HG03558 (cell line): Measurements from ENCODE around the gene SLC16A1.
"Not testable (repeated sequence)": the region's sequence is repeated elsewhere in the genome, so short reads cannot be mapped to it uniquely, and the experiment has no call there.

ENCODE experiments used
- ATAC-seq: cut with Tn5 transposase; IDR thresholded peaks from one replicate; pipeline ENCODE4 v1.9.1; 2021; ENCODE audit warnings: moderate number of reproducible peaks; ENCODE audit not compliant: unreplicated experiment; ENCODE audit errors: extremely low read depth

SLC16A1 gene

DNA sequence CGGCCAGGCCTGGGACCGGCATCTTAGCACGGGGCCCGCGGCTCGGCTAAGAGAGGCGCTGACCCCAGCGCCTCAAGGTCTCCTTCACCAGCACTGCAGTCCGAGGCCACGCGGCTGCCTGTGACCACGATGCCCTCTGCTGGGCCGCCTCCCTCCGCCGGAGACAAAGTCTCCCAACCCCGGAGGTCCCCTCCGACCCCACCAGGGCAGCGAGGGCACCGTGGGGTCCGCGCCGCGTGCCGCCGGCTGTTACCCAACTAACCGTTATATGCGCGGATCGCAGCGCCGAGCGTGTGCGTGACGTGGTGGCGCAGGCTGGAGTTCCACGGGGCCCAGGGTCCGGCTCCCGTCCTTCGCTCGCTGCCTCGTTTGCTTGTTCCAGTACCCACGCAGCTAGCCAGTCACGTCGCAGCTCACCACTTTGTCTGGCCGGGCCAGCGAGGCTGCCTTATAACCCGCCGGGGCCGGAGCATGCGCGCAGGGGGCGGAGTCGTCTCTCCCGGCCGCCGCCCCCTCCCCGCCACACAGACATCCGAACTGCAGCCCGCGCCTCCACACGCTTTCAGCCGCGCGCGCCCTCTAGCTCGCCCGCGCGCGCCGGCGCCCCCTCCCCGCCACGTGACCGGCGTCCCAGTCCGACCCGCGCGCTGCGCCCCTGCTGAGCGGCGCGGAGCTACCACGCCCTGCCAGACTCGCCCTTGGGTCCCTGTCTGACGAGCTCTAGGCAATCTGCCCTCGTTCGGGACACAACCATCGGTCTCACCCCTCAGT is at the start of gene SLC16A1:
Gene SLC16A1 (minus strand): TSS at position 424 of the 771 bp plus-strand sequence. CDS start 26,888 bp downstream, outside the sequence.
- ATAC-seq = peak; percentile 32

DNA sequence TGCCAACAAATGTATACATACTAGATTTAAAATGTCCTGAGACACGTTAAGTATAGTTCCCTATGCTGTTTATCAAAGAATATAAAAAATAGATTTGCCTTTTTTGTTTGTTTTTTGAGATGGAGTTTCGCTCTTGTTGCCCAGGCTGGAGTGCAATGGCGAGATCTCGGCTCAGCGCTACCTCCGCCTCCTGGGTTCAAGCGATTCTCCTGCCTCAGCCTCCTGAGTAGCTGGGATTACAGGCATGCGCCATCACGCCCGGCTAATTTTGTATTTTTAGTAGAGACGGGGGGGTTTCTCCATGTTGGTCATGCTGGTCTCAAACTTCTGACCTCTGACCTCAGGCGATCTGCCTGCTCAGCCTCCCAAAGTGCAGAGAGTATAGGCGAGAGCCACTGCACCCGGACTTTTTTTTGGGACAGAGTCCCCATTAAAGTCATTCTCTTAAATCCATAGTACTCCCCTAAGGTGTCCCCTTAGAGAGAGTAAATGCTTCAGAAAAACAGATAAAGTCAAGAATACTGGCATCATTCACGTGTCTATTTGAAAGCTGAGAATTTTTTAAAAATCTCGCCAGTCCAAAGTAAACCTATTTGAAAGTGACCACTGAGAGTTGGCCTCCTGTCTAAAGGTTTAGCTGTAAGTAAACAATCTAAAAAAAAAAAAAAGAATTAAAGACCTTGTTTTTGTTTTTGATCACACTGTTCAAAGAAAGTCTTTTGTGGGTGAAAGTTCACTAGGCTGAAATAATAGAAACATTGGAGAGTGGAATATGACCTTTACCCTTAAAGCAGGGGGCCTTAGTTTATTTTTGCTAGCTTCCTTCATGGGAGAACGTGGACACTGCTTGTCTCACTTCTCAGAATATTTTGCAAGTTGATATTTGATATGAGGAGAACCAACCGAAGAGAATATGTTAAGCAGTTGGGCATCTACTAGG is 48.0 kb upstream of the SLC16A1 start:
- ATAC-seq = no peak

- ATAC-seq = no peak
Observed at GRCh38 chr1:113002297-113002696, 46.3 kb upstream of the SLC16A1 start.

DNA sequence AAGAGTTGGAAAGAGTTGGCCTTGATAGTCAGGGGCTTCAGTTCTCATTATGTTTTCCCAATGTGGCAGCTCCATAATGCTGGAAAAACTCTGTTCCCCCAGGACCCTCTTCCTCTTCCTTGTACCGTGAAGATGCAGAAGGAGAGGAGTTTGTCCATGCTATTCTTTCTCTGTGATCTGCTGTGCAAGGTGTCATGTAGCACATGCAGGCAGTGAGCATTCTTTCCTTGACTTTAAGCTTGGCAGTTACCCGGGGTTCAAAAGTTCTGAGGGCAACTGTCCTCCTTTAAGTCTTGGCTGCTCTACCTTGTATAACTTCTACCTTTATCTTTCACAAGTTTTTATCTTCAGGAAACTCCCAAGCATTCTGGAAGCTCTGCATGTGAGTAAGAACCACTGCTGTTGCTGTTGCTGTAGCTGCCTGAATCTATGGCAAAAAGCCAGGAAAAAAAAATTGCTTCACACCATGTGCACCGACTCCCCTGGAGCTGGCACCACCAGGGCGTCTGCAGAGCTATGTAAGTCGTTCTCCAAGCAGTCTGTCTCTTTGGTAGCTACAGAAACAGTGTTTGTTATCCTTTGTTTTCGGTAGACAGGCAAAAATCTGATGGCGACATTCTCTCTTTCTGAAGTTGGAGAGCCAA is 42.7 kb upstream of the SLC16A1 start:
- no peak for ATAC-seq

GRCh38 chr1:112997781-112998180 is 41.8 kb upstream of the SLC16A1 start:
- no peak for ATAC-seq

- ATAC-seq = no peak
Observed at GRCh38 chr1:112995890-112996289, 39.9 kb upstream of the SLC16A1 start.

DNA sequence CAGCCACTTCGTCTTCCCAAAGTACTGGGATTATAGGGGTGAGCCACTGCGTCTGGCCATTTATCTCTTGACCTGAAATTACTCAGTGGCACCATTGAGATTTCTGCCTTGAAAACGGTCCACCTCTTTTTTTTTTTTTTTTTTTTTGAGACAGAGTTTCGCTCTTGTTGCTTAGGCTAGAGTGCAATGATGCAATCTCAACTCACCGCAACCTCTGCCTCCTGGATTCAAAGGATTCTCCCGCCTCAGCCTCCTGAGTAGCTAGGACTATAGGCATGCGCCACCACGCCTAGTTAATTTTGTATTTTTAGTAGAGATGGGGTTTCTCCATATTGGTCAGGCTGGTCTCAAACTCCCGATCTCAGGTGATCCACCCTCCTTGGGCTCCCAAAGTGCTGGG is 39.0 kb upstream of the SLC16A1 start:
- ATAC-seq = not testable (repeated sequence)

DNA sequence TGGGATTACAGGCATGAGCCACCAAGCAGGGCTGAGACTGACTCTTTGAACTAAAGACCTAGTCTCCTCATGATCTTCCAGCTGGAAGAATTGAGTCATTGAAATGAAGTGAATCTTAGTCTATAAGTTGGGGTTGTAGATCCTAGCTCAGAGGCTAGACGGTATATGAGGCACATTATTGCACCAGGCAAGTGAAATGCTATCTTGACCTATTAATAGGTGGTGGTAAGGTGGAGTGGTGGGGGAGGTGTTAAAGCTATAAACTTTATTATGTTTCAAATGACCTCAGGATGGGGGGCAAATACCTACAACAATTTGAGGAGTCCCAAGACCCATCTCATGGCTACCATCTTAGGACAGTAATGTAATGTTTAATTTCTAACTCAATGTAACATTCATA is 36.8 kb upstream of the SLC16A1 start:
- no peak for ATAC-seq

DNA sequence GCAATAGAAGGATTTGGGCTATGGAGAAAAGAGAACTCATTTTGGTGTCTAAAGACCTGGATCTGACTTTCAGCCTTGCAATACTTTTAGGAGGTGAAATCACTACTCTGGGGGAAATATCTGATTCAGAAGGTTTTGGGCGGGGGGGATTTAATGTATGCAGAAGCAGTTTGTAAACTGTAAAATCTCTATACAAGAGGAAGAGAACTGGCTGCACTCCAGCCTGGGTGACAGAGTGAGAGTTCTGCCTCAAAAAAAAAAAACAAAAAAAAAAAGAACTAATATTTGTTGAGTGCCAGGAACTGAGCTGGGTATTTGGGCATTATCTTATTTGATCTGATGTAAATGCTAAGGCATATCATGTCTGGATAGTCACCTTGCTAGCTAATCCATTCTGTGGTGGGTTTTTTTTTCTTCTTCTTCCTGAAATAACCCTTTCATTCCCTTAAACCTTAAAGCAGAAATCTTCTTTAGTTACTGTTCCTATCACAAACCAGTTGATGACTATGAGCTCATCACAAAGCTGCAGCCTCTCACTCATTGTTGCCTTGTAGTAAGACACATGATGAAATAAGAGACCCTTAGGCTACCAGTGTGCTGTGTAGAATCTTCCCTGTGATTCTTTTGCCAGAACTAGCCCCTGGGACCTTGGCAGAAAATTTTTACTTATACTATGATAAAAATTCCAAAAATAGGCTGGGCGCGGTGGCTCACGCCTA is 35.6 kb upstream of the SLC16A1 start:
- no peak for ATAC-seq

GRCh38 chr1:112990271-112990670 is 34.3 kb upstream of the SLC16A1 start:
- ATAC-seq = no peak

DNA sequence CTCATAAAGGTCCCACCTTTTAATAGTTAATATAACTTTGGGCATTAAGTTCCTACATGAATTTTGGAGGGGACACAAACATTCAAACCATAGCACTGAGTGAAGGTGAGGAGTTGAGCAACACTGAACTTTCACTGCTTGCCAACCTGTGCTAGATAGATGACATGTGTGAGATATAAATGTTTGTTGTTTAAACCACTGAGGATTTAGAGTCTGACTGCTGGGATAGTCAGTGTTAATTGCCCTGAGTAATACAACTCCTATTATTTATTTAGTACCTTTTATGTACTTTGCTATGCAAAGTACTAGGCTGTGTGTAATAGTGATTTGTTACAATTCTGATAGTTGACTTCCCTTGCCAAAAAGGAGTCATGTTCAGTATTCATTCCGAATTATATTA is 32.4 kb upstream of the SLC16A1 start:
- no peak for ATAC-seq

GRCh38 chr1:112985123-112985522 is 29.1 kb upstream of the SLC16A1 start:
- ATAC-seq = peak; percentile 74

DNA sequence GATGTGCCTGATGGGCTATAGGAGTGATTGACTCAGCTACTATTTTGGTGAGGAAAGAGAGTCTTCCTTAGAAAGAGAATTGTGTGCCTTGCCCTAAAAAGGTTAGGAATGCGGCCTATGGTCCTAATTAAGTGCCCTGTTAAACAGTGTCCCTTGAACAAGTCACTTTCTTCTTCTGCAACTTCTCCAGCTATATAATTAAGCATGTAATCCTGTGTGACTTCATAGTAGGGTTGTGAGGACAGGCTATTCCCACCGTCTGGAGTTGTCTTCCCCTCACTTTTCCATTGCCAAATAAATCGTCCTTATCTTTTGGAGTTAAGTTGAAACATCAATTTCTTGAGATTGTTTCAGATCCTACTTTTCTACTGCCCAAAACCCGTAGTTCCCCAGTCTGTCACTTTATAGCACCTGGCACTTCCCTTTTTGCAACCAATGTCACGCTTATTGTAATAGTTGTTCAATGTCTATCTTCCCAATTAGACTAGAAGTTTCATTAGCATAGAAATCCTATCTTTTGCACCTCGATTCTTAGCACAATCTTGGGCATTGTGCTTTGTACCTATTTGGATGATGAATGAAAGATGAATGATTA is 27.6 kb upstream of the SLC16A1 start:
- ATAC-seq = no peak

GRCh38 chr1:112982853-112983536 is 27.0 kb upstream of the SLC16A1 start:
- ATAC-seq = no peak

GRCh38 chr1:112982328-112982727 is 26.3 kb upstream of the SLC16A1 start:
- ATAC-seq = no peak

GRCh38 chr1:112981834-112982233 is 25.8 kb upstream of the SLC16A1 start:
- ATAC-seq = not testable (repeated sequence)

DNA sequence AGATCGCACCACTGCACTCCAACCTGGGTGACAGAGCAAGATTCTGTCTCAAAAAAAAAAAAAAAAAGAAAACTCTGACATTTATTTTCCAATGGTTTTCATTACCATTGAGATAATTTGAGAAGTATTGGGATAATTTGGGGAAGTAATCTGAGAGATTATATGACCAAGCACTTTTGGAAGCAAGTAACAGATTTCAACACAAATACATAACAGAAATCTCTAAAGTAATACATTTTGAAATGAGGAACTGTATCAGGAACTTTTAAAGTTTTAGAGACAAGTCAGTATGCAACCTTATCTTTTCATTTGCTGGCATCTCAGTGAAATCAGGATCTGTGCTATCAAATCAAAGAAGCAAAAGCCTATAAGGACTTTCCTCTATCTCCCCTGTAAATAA is 25.4 kb upstream of the SLC16A1 start:
- no peak for ATAC-seq

- ATAC-seq = no peak
Observed at GRCh38 chr1:112975336-112975735, 19.3 kb upstream of the SLC16A1 start.

- no peak for ATAC-seq
Observed at GRCh38 chr1:112974646-112975045, 18.6 kb upstream of the SLC16A1 start.
